Endothelial cell of umbilical vein (primary cell): ENCODE results near the gene LMTK2. TPM values are rescaled to one million over a fixed set of nuclear protein-coding genes. Genes with fewer than 3 reads are reported as not detected.

Experiments
- BruUV-seq: library from RNA; stranded (reverse); fragments of 400-500 nt; replicated peaks from 2 replicates; lab custom pipeline; 2021; lab: Mats Ljungman, UMichigan
- CTCF ChIA-PET: fragments of 300-600, 350-600 bp; sonication (Branson Sonifier 250); formaldehyde crosslinking; loops from one replicate; lab custom pipeline; 2021; ENCODE audit warnings: antibody characterized with exemption, inconsistent platforms; lab: Charles Lee
- POLR2A ChIA-PET: fragments of 300-600, 350-600 bp; sonication (Branson Sonifier 250); formaldehyde crosslinking; loops from one replicate; lab custom pipeline; 2021; ENCODE audit warnings: antibody characterized with exemption, inconsistent platforms; lab: Charles Lee
- DNase-seq: peaks from one replicate; pipeline ENCODE4 v3.0.0-alpha.2; 2011; ENCODE audit warnings: low read depth, low spot score
- FAIRE-seq: peaks from 2 replicates; lab custom pipeline; 2011; peaks lifted over from hg19 to GRCh38; lab: Jason Lieb, UNC
- H2AFZ ChIP-seq: 2 replicates; pipeline ENCODE4 v1.6.0; 2012; ENCODE audit warnings: low read depth, low read length, control low read depth, inconsistent platforms
- H3K27ac ChIP-seq: 2 replicates; pipeline ENCODE4 v1.5.1; 2011; ENCODE audit warnings: low read depth, mild to moderate bottlenecking, control low read depth, low read length, moderate library complexity; ENCODE audit not compliant: insufficient read depth
- H3K27me3 ChIP-seq, 2 experiments: 2 replicates each; pipeline versions ENCODE4 v1.6.0 to v1.6.1; 2011; ENCODE audit warnings: low read length in 2 of 2, mixed read lengths in 1 of 2; ENCODE audit not compliant: control insufficient read depth in 2 of 2, insufficient read depth in 2 of 2
- H3K36me3 ChIP-seq, 2 experiments: 2 replicates in 1 of 2; 3 replicates in 1 of 2; pipeline ENCODE4 v1.5.1; 2011; ENCODE audit warnings: low read length in 2 of 2, mild to moderate bottlenecking in 1 of 2, moderate library complexity in 1 of 2; ENCODE audit not compliant: control insufficient read depth in 2 of 2, insufficient read depth in 2 of 2; ENCODE audit errors: extremely low read depth in 1 of 2
- H3K4me1 ChIP-seq: 3 replicates; pipeline ENCODE4 v1.5.1; 2011; ENCODE audit warnings: mild to moderate bottlenecking, low read length; ENCODE audit not compliant: control insufficient read depth, insufficient read depth; ENCODE audit errors: extremely low read depth
- H3K4me2 ChIP-seq: 2 replicates; pipeline ENCODE4 v1.6.1; 2011; ENCODE audit warnings: low read length, control low read depth, mixed read lengths; ENCODE audit not compliant: insufficient read depth
- H3K4me3 ChIP-seq, 3 experiments: fragments of 200-600 bp in 1 of 3; sonication (generic), shearing (Covaris generic) in 1 of 3; replicated peaks in 1 of 3; 2 replicates each; pipeline ENCODE4 v1.5.1; 2011 to 2016; ENCODE audit warnings: control low read depth in 3 of 3, low read length in 3 of 3, mild to moderate bottlenecking in 2 of 3, inconsistent platforms in 1 of 3, low read depth in 1 of 3, moderate library complexity in 1 of 3; ENCODE audit not compliant: insufficient read depth in 1 of 3
- H3K79me2 ChIP-seq: 2 replicates; pipeline ENCODE4 v1.6.0; 2012; ENCODE audit warnings: low read length, inconsistent platforms; ENCODE audit not compliant: control insufficient read depth, insufficient read depth
- H3K9ac ChIP-seq: replicated peaks from 2 replicates; pipeline ENCODE3; 2011; ENCODE audit warnings: low read length, control low read depth; ENCODE audit not compliant: insufficient read depth; ENCODE audit errors: extremely low read depth
- H3K9me1 ChIP-seq: replicated peaks from 3 replicates; pipeline ENCODE4 v1.6.0; 2011; ENCODE audit warnings: mild to moderate bottlenecking, low read length; ENCODE audit not compliant: control insufficient read depth, insufficient read depth; ENCODE audit errors: extremely low read depth
- H3K9me3 ChIP-seq: replicated peaks from 2 replicates; pipeline ENCODE4 v1.5.1; 2012; ENCODE audit warnings: low read length, inconsistent platforms; ENCODE audit not compliant: control insufficient read depth, insufficient read depth
- H4K20me1 ChIP-seq: replicated peaks from 2 replicates; pipeline ENCODE3; 2011; ENCODE audit warnings: mild to moderate bottlenecking, low read length; ENCODE audit not compliant: control insufficient read depth, insufficient read depth; ENCODE audit errors: extremely low read depth
- CTCF ChIP-seq, 2 donors: IDR thresholded peaks; 1 replicate in 1 of 2; 2 replicates in 1 of 2; pipeline ENCODE4 v1.5.1; 2011; ENCODE audit warnings: low read length in 2 of 2, mild to moderate bottlenecking in 2 of 2, moderate library complexity in 2 of 2, control low read depth in 1 of 2, inconsistent platforms in 1 of 2, low read depth in 1 of 2; ENCODE audit not compliant: insufficient read depth in 1 of 2; ENCODE audit errors: extremely low read depth in 1 of 2
- EZH2 ChIP-seq: IDR thresholded peaks from 2 replicates; pipeline ENCODE4 v1.6.1; 2012; ENCODE audit warnings: borderline replicate concordance, low read depth, mild to moderate bottlenecking, moderate library complexity, low read length, inconsistent platforms; ENCODE audit not compliant: severe bottlenecking
- FOS ChIP-seq: IDR thresholded peaks from 2 replicates; pipeline ENCODE4 v1.6.1; 2011; ENCODE audit warnings: mild to moderate bottlenecking, low read length, moderate library complexity, borderline replicate concordance; ENCODE audit not compliant: insufficient read depth
- GATA2 ChIP-seq: IDR thresholded peaks from 2 replicates; pipeline ENCODE4 v1.7.0; 2011; ENCODE audit warnings: low read depth, mild to moderate bottlenecking, moderate library complexity, mixed read lengths, low read length; ENCODE audit not compliant: insufficient read length, insufficient read depth
- JUN ChIP-seq: IDR thresholded peaks from 2 replicates; pipeline ENCODE4 v1.6.1; 2011; ENCODE audit warnings: borderline replicate concordance, low read depth; ENCODE audit not compliant: insufficient read length, insufficient read depth
- MAX ChIP-seq: IDR thresholded peaks from 2 replicates; pipeline ENCODE4 v1.6.1; 2011; ENCODE audit not compliant: insufficient read depth, insufficient read length
- MYC ChIP-seq: IDR thresholded peaks from one replicate; pipeline ENCODE4 v1.6.1; 2011; ENCODE audit warnings: mild to moderate bottlenecking, low read depth, low read length
- POLR2A ChIP-seq: IDR thresholded peaks from 2 replicates; pipeline ENCODE4 v1.6.1; 2012; ENCODE audit warnings: low read depth, mild to moderate bottlenecking, control low read depth, low read length
- POLR2AphosphoS5 ChIP-seq: IDR thresholded peaks from 2 replicates; pipeline ENCODE4 v1.6.1; 2012; ENCODE audit warnings: low read depth, mild to moderate bottlenecking, control low read depth, low read length, moderate library complexity; ENCODE audit not compliant: insufficient read depth
- dilution Hi-C: fragments of 300-500 bp; cut with MboI; formaldehyde crosslinking; loops from one replicate; pipeline ENCODE4 v1.15.0; 2019; ENCODE audit warnings: low sequenced_read_pairs; ENCODE audit not compliant: extremely low pct_ligation_motif_present
- intact Hi-C: fragments of 100-400 bp; cut with micrococcal nuclease; formaldehyde crosslinking; loops from one replicate; pipeline ENCODE4 v1.10.0; 2022
- polyA plus RNA-seq, 4 experiments: library from polyadenylated mRNA; depleted of rRNA in 3 of 4; stranded (reverse) in 3 of 4; unstranded in 1 of 4; fragments of >200 nt; gene quantifications; 2 replicates each; pipeline versions ENCODE4 v1.2.1 to v1.2.3, GENCODE V29; 2011 to 2012; ENCODE audit warnings: missing spikeins in 1 of 4
- total RNA-seq: library from RNA; stranded (reverse); gene quantifications from 2 replicates; pipeline ENCODE4 v1.2.3, GENCODE V29; 2021

LMTK2 gene
- total and polyA plus RNA-seq, 2 donors (not counting 3 experiments of a cell fraction or from before 2014, with no cell fraction given), result 5.9 to 13.8 TPM

- no peak for DNase-seq
- intact Hi-C loops, result no loop called here
- H3K4me1 ChIP-seq, result peaks cover 2% of the 10 kb centered on the region
- POLR2A ChIA-PET, result no interaction called here
- no peak overlapping the region for H3K27ac ChIP-seq
- H3K27me3 ChIP-seq, result no peaks in the 10 kb centered on the region
- BruUV-seq, result no TSS peak
- no peak overlapping the region for H3K4me3 ChIP-seq
- no peaks in the 10 kb centered on the region for H3K9me3 ChIP-seq
- no peak overlapping the region for H3K4me2 ChIP-seq
- H3K79me2 ChIP-seq, result no peaks in the 10 kb centered on the region
- no peak for FAIRE-seq
- no peak overlapping the region for H3K9ac ChIP-seq
- dilution Hi-C loops, result no loop called here
- CTCF ChIA-PET, result no interaction called here
- H3K36me3 ChIP-seq, result peaks cover 2 to 30% of the 10 kb centered on the region in 2 experiments
- H3K9me1 ChIP-seq, result no peaks in the 10 kb centered on the region
- no peak for TF ChIP-seq JUN
- TF ChIP-seq GATA2, result no peak
- H4K20me1 ChIP-seq, result no peaks in the 10 kb centered on the region
- no peak overlapping the region for H2AFZ ChIP-seq
Measured at GRCh38 chr7:98221611-98222532, 115.2 kb downstream of the LMTK2 start.

GRCh38 chr7:98222533-98223195, 116.0 kb downstream of the LMTK2 start:
- Histone ChIP-seq H3K9me3 (no peaks in the 10 kb centered on the region), H3K4me1 (peaks cover 2% of the 10 kb centered on the region), H3K27me3 (no peaks in the 10 kb centered on the region), H3K9ac (no peak overlapping the region), H4K20me1 (no peaks in the 10 kb centered on the region), H2AFZ (no peak overlapping the region), H3K9me1 (no peaks in the 10 kb centered on the region), H3K4me2 (no peak overlapping the region), H3K4me3 (no peak overlapping the region), H3K27ac (no peak overlapping the region), H3K79me2 (no peaks in the 10 kb centered on the region), H3K36me3 (peaks cover 0 to 23% of the 10 kb centered on the region in 2 experiments)
- POLR2A ChIA-PET, result no interaction called here
- no peak for DNase-seq
- no peak for FAIRE-seq
- TF ChIP-seq MAX (no peak), EZH2 (no peak), JUN (no peak), POLR2AphosphoS5 (no peak), CTCF (IDR thresholded peaks at IDR 0.05; ENCODE audit: extremely low read depth in 1 of 2, insufficient read depth in 1 of 2, low read depth in 1 of 2, low read length in 2 of 2) (no peak), MYC (no peak), POLR2A (no peak), GATA2 (no peak), FOS (no peak)
- dilution Hi-C loops (no loop called here), intact Hi-C loops (no loop called here)
- no TSS peak for BruUV-seq
- CTCF ChIA-PET, result no interaction called here
